Motor neuron (in vitro differentiated cells): ENCODE measurements around the gene CACNA2D1. TPM values are rescaled to one million over a fixed set of nuclear protein-coding genes. Genes with fewer than 3 reads are reported as not detected.
A peak's percentile ranks its signal among the peaks of the same experiment; 100 is the strongest.

Source experiments
- ATAC-seq, 8 experiments: fragments of 200-7000 bp; cut with Tn5 transposase; replicated peaks in 6 of 8; 2 replicates each; pipeline ENCODE4 v1.8.0; 2021; ENCODE audit warnings: mild to moderate bottlenecking in 8 of 8, moderate library complexity in 8 of 8
- H3K27ac ChIP-seq, 2 donors: fragments of 250-450 bp; sonication (Bioruptor Pico); 2 replicates each; pipeline ENCODE4 v1.9.0; 2021; ENCODE audit warnings: antibody characterized with exemption in 2 of 2, mild to moderate bottlenecking in 2 of 2, moderate library complexity in 1 of 2
- H3K4me1 ChIP-seq, 2 donors: fragments of 250-450 bp; sonication (Bioruptor Pico); replicated peaks in 1 of 2; 2 replicates each; pipeline ENCODE4 v1.6.1; 2021; ENCODE audit warnings: antibody characterized with exemption in 2 of 2, mild to moderate bottlenecking in 2 of 2, moderate library complexity in 1 of 2
- H3K4me3 ChIP-seq, 5 donors: fragments of 250-450 bp; sonication (Bioruptor Pico); 2 replicates each; pipeline ENCODE4 v1.9.0; 2021; ENCODE audit warnings: antibody characterized with exemption in 5 of 5, mild to moderate bottlenecking in 5 of 5, moderate library complexity in 4 of 5
- WGBS, 10 experiments: fragments of 450-650 bp; shearing (Covaris generic); methylation state at CpG; one replicate each; pipeline ENCODE4 v1.0.0; 2022; 5-methylcytosine and 5-hydroxymethylcytosine counted together
- in situ Hi-C, 9 experiments: fragments of 400-800 bp; cut with MboI; loops; one replicate each; pipeline ENCODE4 v1.15.0; 2021; ENCODE audit warnings: low sequenced_read_pairs in 9 of 9, low pct_unique_long_range_greater_than_20kb in 2 of 9; ENCODE audit not compliant: unreplicated experiment in 9 of 9
- total RNA-seq, 8 experiments: library from RNA; unstranded; fragments of 300-600 nt; gene quantifications; 2 replicates each; pipeline versions ENCODE4 v1.2.3 to v1.2.4, GENCODE V29; 2022

The CACNA2D1 gene
- total RNA-seq, 8 experiments from 2014 or later, result 9.7 to 72.9 (median 27.1) TPM

GRCh38 chr7:82358009-82358578, 85.5 kb downstream of the CACNA2D1 start:
- Histone ChIP-seq H3K4me1 (peaks cover 19 to 25% of the 10 kb centered on the region in 2 donors), H3K4me3 (no peak overlapping the region), H3K27ac (no peak overlapping the region)
- WGBS, 10 experiments, result 43 to 100% (median 83%) methylated on average over 1 to 2 of the region's 2 CpGs; no CpG with 5 or more reads in 3 of the 10 experiments
- ATAC-seq, result no peak
- in situ Hi-C loops, result no loop called here

DNA sequence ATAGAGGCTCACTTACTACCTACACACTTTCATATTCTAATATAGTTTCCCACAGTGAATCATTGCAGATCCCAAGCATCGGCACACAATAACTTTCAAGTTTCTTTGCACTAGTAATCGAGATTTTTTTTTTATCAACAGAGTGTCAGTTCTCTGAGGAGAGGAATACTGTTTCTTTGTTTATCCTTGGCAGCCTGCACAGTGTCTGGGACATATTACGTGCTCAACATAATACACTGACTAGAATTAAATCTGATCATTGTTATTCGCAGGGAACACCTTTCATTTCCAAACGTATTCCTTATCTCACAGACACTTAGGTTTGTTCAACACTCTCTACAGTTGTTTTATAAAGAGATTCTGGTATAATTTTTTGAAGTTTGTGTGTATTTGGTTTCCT, 95.3 kb downstream of the CACNA2D1 start:
- Histone ChIP-seq H3K27ac (no peak overlapping the region), H3K4me3 (no peak overlapping the region), H3K4me1 (peaks cover 0 to 6% of the 10 kb centered on the region in 2 donors)
- in situ Hi-C loops, result no loop called here
- no peak for ATAC-seq
- WGBS, 10 experiments, result 53 to 100% (median 78%) methylated on average over 1 to 5 of the region's 5 CpGs

DNA sequence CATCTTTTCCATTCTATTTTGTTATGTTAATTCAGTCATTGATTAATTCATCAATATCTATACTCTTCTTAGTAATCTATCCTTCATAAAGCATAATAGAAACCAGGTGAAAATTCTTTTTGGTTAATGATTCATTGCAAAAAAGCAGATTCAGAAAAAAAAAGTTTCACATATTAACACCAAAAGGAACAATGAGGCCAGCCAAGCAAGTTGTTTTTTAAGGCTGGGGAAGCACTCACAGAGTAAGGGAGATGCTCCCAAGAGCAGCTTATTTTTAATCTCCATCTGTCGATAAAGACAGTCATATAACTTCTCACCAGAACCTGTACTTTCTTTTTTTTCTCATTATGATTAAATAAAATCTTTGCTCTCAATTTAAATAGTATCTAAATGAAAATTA, 95.8 kb downstream of the CACNA2D1 start:
- H3K27ac ChIP-seq, result no peak overlapping the region

GRCh38 chr7:82345886-82346285, 97.7 kb downstream of the CACNA2D1 start:
- no peak for ATAC-seq
- no peak overlapping the region for H3K4me3 ChIP-seq
- H3K27ac ChIP-seq, result no peak overlapping the region
- peaks cover 0 to 6% of the 10 kb centered on the region in 2 donors for H3K4me1 ChIP-seq
- in situ Hi-C loops, result no loop called here

More for the DNA sequence above, 95.8 kb downstream of the CACNA2D1 start:
- no peak for ATAC-seq
- Histone ChIP-seq H3K4me1 (peaks cover 0 to 6% of the 10 kb centered on the region in 2 donors), H3K4me3 (no peak overlapping the region)
- WGBS, 10 experiments, result 43 to 100% (median 89%) methylated on average over 1 of the region's 1 CpG; no CpG with 5 or more reads in 2 of the 10 experiments
- in situ Hi-C loops, result no loop called here

DNA sequence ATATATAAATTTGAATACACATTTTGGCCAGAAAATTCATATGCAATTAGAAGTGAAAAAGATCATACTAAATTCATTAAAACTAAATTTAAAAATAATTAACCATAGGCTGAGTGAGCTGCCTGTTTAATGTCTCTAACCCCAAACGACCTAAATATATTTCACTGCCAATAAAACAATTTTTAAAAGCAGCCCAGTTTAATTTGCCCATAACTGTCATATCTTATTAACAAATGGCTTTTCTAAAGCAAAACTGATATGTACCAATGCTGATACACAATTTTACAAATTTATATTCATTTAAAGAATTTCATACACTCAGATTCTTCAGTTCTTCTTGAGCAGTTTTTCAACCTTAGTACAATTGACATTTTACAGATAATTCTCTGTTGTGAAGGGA, 99.9 kb downstream of the CACNA2D1 start:
- H3K4me3 ChIP-seq, result no peak overlapping the region
- no peak for ATAC-seq
- H3K4me1 ChIP-seq, result peaks cover 0 to 6% of the 10 kb centered on the region in 2 donors
- in situ Hi-C loops, result no loop called here
- H3K27ac ChIP-seq, result no peak overlapping the region
- WGBS, 10 experiments, result 33 to 82% (median 61%) methylated on average over 1 of the region's 1 CpG; no CpG with 5 or more reads in 4 of the 10 experiments

GRCh38 chr7:82339958-82340357, 103.6 kb downstream of the CACNA2D1 start:
- Histone ChIP-seq H3K4me3 (no peak overlapping the region), H3K27ac (no peak overlapping the region), H3K4me1 (peaks cover 0 to 13% of the 10 kb centered on the region in 2 donors)
- in situ Hi-C loops, result no loop called here
- no peak for ATAC-seq
- 77 to 100% (median 80%) methylated on average over 1 of the region's 1 CpG; no CpG with 5 or more reads in 5 of the 10 experiments for WGBS, 10 experiments

DNA sequence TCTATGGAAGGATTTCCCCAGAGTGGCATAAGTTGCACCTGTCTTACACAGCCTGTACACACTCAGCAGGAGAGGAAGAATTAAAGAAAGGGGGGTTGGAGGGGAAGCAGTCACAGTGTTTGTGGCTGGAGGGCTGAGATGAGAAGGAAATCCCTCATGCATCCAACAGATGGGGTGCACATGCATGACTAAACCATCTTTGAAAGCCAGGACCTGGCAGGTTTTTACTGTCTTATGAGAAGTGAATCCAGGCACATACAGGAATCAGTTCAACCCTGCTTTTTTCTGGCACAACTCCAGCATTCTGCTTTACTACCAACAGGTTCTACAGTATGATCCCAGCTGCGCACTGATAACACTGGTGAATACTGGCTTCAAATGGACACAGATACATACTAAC, 107.7 kb downstream of the CACNA2D1 start:
- no peak overlapping the region for H3K27ac ChIP-seq
- H3K4me1 ChIP-seq, result peaks cover 0 to 7% of the 10 kb centered on the region in 2 donors
- in situ Hi-C loops, result no loop called here
- no peak overlapping the region for H3K4me3 ChIP-seq
- WGBS, 10 experiments, result 88 to 100% (median 100%) methylated on average over 1 of the region's 1 CpG; no CpG with 5 or more reads in 4 of the 10 experiments
- peak; percentile 37 to 98 (median 54) for ATAC-seq

GRCh38 chr7:82335001-82335400, 108.6 kb downstream of the CACNA2D1 start:
- Histone ChIP-seq H3K27ac (no peak overlapping the region), H3K4me3 (no peak overlapping the region), H3K4me1 (peaks cover 0 to 7% of the 10 kb centered on the region in 2 donors)
- ATAC-seq, result no peak
- 50 to 96% (median 90%) methylated on average over 2 of the region's 2 CpGs; no CpG with 5 or more reads in 1 of the 10 experiments for WGBS, 10 experiments
- in situ Hi-C loops, result no loop called here

DNA sequence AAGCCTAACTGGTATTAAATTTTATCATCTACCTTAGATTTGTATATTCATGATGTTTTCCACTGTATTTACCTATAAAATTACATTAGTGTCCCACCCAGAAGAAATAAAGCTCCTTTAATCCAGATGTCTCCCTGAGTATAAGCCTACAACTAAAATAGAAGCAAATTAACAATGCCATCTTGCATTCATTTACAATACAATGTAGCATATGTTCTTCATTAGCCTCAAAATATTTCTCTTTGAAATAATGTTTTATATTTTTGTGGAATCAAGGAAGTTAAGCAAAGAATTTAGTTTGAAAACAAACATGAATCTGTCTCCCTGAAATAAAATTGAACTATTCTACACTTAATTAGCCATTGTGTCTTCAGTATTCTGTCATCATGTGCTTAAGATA, 112.3 kb downstream of the CACNA2D1 start:
- in situ Hi-C loops, result no loop called here
- ATAC-seq, result peak in 2 of 8 experiments; percentile 35 to 42
- Histone ChIP-seq H3K4me3 (no peak overlapping the region), H3K4me1 (peaks cover 0 to 5% of the 10 kb centered on the region in 2 donors), H3K27ac (no peak overlapping the region)

DNA sequence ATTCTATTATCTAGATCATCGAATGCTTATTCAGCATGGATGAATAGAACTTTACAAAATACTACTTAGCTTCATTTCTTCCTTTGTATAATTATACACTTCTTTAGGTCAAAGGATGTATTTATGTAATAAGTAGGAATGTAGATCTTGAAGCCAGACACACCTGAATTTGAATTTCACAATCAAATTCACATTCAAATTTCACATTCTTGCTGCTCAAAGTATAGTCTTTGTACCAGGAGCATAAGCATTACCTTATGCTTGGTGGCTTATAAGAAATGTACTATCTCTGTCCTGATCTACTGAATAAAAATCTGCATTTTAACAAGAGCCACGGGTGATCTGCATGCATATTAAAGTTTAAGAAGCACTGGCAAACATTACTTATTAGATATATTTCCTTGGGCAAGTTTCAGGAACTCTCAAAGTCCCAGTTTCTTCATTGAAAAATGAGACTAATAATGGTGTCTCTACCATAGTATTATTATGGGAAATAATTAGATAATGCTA, 112.8 kb downstream of the CACNA2D1 start:
- Histone ChIP-seq H3K4me3 (no peak overlapping the region), H3K4me1 (peaks cover 0 to under 1% of the 10 kb centered on the region in 2 donors), H3K27ac (no peak overlapping the region)
- in situ Hi-C loops, result no loop called here
- 43 to 100% (median 79%) methylated on average over 1 to 2 of the region's 2 CpGs; no CpG with 5 or more reads in 1 of the 10 experiments for WGBS, 10 experiments
- peak in 2 of 8 experiments; percentile 55 to 83 for ATAC-seq

DNA sequence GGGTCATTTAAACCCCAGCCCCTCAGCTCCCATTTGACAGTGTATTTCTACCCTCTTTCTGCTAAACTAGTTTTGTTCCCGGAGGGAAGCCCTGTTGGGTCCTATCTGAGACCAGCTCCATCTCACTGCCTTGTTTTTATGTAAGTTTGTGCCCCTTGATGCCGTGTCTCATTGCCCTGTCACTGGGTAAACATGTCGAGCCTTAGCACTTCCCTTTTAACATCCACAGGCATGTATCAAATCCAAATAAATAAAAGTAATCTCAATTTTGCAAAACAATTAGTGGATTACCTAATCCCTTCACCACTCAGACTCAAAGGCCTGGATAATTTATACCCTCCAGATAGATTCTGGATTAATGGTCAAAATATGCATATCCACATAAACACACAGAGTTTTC, 115.7 kb downstream of the CACNA2D1 start:
- H3K4me1 ChIP-seq, result no peaks in the 10 kb centered on the region
- no peak for ATAC-seq
- H3K27ac ChIP-seq, result no peak overlapping the region
- WGBS, 10 experiments, result 0 to 100% (median 61%) methylated on average over 1 to 3 of the region's 3 CpGs; no CpG with 5 or more reads in 3 of the 10 experiments
- H3K4me3 ChIP-seq, result no peak overlapping the region
- in situ Hi-C loops, result no loop called here

GRCh38 chr7:82325416-82325815, 118.2 kb downstream of the CACNA2D1 start:
- Histone ChIP-seq H3K4me1 (no peaks in the 10 kb centered on the region), H3K27ac (no peak overlapping the region), H3K4me3 (no peak overlapping the region)
- ATAC-seq, result no peak
- in situ Hi-C loops, result no loop called here
- WGBS, 10 experiments, result 83 to 100% (median 94%) methylated on average over 2 of the region's 2 CpGs; no CpG with 5 or more reads in 4 of the 10 experiments

DNA sequence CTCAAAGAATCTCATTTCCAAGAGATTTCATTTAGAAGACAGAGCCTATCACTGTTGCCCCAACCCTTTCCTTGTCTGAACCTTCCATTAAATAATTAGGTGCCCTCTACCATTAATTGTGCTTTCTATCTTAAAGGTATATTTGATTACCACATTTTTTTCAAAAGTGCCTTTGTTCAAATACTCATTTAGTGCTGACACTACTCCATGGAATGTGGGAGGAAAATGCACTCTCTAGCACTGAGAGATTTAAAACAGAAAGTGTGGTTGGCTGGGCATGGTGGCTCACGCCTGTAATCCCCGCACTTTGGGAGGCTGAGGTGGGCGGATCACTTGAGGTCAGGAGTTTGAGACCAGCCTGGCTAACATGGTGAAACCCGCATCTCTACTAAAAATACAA, 119.8 kb downstream of the CACNA2D1 start:
- no peak for ATAC-seq
- 80 to 100% (median 100%) methylated on average over 1 to 3 of the region's 4 CpGs; no CpG with 5 or more reads in 3 of the 10 experiments for WGBS, 10 experiments
- no peak overlapping the region for H3K4me3 ChIP-seq

DNA sequence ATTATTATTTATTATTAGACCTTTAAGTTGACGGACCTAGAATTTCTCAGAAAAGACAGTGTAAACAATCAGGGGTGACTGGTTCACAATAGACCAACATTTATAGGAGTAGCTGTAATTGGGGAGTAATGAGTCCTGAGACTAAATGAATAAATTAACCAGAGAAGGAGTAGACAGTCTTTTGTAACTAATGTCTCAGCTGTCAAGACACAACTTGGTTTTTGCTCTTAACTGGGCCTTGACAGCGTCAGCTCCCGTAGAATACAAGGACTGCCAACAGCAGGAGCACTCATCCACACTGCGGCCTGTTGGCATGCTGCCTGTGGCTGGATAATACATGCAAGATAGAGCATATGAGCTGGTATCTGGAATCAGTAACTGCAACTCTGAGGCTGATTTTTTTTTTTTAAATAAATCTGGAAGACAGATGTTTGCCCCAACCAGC, 123.9 kb downstream of the CACNA2D1 start:
- in situ Hi-C loops, result no loop called here
- no peak overlapping the region for H3K4me3 ChIP-seq
- 8 to 75% (median 32%) methylated on average over 1 to 4 of the region's 4 CpGs; no CpG with 5 or more reads in 1 of the 10 experiments for WGBS, 10 experiments
- peak; percentile 72 to 99 (median 96) for ATAC-seq
- H3K4me1 ChIP-seq, result peaks cover 2 to 8% of the 10 kb centered on the region in 2 donors
- no peak overlapping the region for H3K27ac ChIP-seq

More for the DNA sequence above, 119.8 kb downstream of the CACNA2D1 start:
- Histone ChIP-seq H3K27ac (no peak overlapping the region), H3K4me1 (peaks cover 2 to 8% of the 10 kb centered on the region in 2 donors)
- in situ Hi-C loops, result no loop called here
